ENCODE data around the gene PRPF6.

- no peak for TF ChIP-seq EZH2 (IDR thresholded peaks at IDR 0.05; ENCODE audit: low read depth)
- TF ChIP-seq CTCF (conservative IDR thresholded peaks at IDR 0.05) = no peak; the same call in 1 of the 2 replicates
These were observed 1.2 kb upstream of the PRPF6 start, which contains the start of gene SAMD10 for GRCh38 chr20:63979557-63980316.

Measured in PC-9 (cell line).